ENCODE results near the gene PTH2.

GRCh38 chr19:49443366-49444099, 20.3 kb upstream of the PTH2 start:
- TF ChIP-seq CTCF (optimal IDR thresholded peaks at IDR 0.05 in 1 of 3, IDR thresholded peaks at IDR 0.05 in 1 of 3, conservative IDR thresholded peaks at IDR 0.05 in 1 of 3; ENCODE audit: extremely low read depth in 1 of 3, insufficient read depth in 2 of 3, low read length in 3 of 3) (peak; percentile 54 to 98 (median 83)), EZH2 (IDR thresholded peaks at IDR 0.05; ENCODE audit: low read length) (no peak)

Measured in keratinocyte (primary cell).